Measurements from ENCODE around the gene FHAD1.
"Not testable (repeated sequence)": the region's sequence is repeated elsewhere in the genome, so short reads cannot be mapped to it uniquely, and the experiment has no call there.

FHAD1 gene

GRCh38 chr1:15276691-15277446 is 29.8 kb downstream of the FHAD1 start:
- DNase-seq (ENCODE audit: low spot score), result no peak

DNA sequence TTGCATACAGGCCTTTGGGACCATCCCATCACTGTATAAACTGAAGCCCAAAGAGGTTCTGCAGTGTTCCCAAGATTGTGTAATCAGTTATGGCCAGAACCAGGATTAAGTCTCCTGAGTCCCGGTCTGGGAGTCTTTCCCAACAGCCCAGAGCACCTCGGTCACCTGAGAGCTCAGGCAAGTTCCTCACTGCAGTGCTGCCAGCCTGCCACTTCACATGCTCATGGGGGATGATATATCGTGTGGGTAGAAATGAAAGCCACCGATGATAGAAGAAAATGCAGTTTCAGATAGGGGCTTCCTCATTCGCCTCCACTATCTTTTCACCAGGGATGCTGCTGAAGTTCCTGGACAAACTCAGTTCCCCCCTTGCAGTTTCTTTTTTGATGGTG is 30.4 kb downstream of the FHAD1 start:
- DNase-seq (ENCODE audit: low spot score), result no peak

- DNase-seq (ENCODE audit: low spot score), result no peak
Measured at GRCh38 chr1:15277933-15278332, 30.9 kb downstream of the FHAD1 start.

GRCh38 chr1:15279576-15280230 is 32.7 kb downstream of the FHAD1 start:
- no peak for DNase-seq (ENCODE audit: low spot score)

DNA sequence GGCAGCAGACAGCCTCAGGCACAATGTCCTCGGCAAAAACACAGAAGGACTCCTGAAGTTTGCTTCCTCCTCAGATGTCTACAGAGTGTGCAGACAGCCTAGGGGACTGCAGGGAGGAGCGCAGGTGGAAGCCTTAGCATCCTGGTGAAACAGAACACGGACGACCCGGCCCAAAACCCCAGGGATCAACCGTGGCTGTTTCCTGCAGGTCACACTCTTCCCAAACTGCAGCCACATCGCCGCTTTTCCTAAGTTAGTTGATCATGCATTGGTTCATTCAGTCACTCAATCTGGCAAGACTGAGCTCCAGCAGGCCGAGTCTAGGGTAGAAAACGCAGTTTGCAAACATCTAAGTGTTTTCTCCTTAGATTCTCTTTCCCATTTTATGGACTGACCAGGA is 33.4 kb downstream of the FHAD1 start:
- DNase-seq (ENCODE audit: low spot score), result no peak

DNA sequence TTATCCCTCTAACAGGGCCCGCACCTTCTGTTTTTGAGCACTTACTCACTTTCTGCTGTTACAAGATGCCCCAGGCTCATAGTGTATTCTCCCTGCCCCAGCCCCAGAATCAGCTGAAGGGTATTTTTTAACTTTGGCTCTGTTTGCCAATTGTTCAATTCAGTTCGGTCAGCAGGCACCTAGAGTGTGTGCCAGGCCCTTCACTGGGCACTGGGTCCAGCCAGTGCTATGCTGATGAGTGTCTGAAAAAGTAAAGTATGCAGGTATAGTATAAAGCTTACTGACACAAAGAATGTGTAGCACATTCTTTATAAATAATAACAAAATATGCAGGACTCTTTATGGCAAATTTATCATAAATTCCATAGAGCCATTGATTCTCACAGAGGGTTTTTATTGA is 35.0 kb downstream of the FHAD1 start:
- no peak for DNase-seq (ENCODE audit: low spot score)

DNA sequence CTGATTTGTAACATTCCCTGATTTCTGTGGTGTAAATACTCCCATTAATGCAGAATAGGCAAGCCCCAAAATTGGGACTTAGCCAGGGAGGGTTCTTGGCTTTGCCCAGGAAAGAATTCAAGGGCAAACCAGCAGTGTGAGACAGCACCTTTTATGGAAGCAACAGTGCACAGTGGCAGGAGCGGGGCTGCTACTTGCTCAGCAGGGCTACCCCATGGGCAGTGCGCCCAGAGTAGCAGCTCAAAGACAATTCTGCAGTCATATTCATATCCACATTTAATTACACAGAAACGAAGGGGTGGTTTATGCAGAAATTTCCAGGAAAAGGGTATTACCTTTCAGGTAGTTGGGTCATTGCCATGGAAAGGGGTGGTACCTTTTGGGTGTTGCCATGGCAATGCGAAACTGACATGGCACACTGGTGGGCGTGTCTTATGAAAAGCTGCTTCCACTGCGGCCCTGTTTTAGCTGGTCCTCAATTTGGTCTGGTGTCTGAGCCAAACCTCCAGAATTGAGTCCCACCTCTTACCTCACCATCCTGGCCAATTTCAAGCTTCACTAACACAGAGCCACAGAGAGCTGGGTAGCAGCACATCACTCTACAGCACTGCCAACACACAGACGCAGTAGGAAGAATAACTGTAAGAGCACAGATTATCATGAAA is 35.9 kb downstream of the FHAD1 start:
- no peak for DNase-seq (ENCODE audit: low spot score)

DNA sequence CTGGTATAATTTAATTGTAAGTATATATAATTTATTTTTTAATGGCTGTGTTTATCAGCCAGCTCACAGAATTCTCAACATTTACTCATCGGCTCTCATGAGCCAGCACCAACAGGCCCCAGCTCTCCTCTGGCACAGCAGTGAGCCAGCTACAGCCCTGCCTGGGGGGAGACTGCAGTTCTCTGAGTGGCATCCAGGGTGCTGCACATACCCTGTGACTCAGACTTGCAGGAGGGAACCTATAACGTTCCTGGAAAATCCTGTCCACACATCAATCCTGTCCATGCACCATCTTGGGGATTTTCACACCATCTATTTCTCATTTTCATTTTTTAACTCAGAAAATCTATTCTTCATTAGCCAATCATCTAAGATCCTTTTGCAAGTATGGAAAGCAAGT is 36.5 kb downstream of the FHAD1 start:
- peak; percentile 57 for DNase-seq (ENCODE audit: low spot score)

DNA sequence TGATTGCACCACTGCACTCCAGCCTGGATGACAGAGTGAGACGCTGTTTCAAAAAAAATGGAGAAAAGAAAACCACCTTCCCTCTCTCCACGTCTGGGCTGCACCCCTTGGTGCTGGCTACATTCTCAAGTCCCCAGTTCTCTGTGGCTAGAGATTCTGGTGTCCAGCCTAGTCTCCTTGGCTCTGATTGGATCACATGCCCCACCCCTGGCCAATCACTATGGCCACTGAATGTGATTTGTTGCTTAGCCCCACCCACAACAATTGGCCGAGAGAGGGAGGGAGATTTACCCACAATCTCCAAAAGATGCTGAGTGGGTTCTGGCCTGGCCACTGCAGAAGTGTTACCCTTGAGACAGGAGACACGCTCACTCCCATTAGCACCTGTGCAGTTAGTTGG is 39.4 kb downstream of the FHAD1 start:
- DNase-seq (ENCODE audit: low spot score), result no peak

DNA sequence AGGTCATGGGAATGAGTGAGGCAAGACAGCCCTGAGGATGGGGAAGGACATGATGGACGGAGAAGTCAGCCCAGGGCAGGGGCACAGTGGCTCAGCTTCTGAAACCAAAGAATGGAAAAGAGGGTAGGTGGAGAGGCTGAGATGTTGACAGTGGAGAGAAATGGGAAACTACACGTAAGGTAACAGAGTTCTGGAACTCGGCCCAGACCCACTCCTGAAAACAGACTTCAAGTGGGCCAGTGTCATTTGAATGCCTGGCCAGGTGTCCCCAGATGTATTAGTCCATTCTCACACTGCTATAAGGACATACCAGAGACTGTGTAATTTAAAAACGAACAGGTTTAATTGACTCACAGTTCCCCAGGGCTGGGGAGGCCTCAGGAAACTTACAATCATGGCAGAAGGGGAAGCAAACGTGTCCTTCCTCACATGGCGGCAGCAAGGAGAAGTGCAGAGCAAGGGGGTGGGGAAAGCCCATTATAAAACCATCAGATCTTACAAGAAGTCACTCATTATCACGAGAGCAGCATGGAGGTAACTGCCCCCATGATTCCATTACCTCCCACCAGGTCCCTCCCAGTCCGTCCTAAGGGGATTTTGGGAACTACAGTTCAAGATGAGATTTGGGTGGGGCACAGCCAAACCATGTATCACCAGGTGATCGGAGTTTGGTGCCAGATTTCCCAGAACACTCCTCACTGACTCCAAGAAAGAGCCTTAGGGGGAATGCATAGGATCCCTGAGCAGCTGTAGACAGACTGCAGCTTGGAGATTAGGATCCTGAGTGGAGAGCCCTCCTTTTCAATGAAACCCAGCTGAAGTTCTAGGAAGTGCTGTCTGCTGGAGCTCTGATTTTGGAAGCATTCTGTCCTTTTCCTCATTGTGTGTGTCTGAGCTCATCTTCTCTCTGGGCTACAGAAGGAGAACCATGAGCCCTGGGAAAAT is 40.3 kb downstream of the FHAD1 start:
- no peak for DNase-seq (ENCODE audit: low spot score)

DNA sequence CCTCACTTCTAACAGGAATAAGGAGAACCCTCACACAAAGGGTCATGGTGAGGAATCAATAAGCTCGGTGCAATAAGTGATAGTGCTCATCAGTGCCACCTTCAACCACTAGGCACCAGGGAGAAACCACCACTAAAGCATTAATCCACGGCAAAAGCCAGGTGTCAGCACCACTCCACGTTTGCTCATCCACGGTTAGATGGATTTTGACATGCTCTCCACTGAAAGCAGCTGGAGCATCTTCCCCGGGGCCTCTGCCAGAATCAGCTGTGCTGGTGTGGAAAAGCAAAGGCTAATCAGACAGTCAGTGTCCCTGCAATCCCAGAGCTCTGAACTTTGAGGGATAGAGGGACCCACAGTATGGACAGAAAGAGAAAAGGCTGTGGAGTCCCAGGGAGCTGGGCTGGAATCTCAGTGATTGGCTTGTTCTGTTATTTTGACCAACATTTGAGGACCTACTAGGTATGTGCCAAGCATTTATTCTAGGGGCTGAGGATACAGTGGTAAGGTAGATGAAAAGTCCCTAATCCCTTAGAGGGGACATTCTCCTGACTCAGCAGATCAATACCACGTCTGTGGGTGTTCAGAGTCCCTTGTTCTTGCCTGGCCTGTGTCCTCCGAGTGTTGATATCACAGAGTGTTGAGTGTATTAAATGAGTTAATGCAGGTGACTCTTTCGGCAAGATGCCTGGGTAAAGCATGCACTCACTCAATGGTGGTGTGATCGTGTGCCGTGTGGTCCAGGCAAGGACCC is 41.3 kb downstream of the FHAD1 start:
- DNase-seq (ENCODE audit: low spot score), result no peak

DNA sequence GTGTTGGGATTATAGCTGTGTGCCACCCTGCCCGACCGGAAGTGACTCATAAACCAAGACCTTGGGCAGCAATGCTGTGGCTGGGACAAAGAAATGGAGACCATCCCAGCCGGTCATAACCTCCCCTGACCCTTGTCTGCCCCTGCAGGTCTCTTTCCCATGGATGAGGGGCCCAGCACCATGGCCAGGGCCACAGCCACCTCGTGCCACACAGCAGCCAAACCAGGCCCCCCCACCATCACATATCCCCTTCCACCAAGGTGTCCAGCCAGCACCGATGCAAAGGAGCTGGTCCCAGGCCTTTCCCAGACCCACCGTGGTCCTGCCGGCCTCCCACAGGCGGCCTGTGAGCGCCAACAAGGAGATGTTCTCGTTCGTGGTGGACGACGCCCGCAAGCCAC is 42.2 kb downstream of the FHAD1 start:
- no peak for DNase-seq (ENCODE audit: low spot score)

- peak; percentile 30 for DNase-seq (ENCODE audit: low spot score)
Measured at GRCh38 chr1:15290382-15290781, 43.4 kb downstream of the FHAD1 start.

DNA sequence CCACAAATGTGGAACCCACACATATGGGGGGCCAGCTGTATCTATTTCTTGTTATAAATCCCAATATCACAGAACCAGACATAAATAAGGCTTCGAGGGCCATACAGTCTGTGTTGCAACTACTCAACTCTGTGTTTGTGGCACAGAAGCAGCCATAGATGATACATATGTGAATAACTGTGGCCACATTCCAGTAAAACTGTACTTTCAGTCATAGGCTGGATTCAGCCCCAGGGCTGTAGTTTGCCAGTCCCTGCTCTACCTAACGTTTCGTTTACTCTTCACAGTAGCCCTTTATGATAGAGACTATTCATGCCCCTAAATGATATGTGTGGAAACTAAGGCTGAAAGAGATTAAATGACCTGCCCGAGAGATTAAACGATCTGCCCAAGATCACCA is 48.7 kb downstream of the FHAD1 start:
- DNase-seq (ENCODE audit: low spot score), result no peak

GRCh38 chr1:15296585-15297321 is 49.7 kb downstream of the FHAD1 start:
- no peak for DNase-seq (ENCODE audit: low spot score)

DNA sequence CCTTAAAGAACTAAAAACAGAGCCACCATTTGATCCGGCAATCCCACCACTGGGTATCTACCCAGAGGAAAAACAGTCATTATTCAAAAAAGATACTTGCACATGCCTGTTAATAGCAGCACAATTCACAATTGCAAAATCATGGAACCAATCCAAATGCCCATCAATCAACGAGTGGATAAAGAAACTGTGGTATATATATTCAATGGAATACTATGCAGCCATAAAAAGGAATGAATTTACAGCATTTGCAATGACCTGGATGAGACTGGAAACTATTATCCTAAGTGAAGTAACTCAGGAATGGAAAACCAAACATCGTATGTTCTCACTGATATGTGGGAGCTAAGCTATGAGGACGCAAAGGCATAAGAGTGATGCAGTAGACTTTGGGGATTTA is 51.0 kb downstream of the FHAD1 start:
- DNase-seq (ENCODE audit: low spot score), result not testable (repeated sequence)

GRCh38 chr1:15299179-15299578 is 52.2 kb downstream of the FHAD1 start:
- DNase-seq (ENCODE audit: low spot score), result no peak

- no peak for DNase-seq (ENCODE audit: low spot score)
Measured at GRCh38 chr1:15299806-15300205, 52.8 kb downstream of the FHAD1 start.

- no peak for DNase-seq (ENCODE audit: low spot score)
Measured at GRCh38 chr1:15303935-15304334, 56.9 kb downstream of the FHAD1 start.

GRCh38 chr1:15304708-15305467 is 57.9 kb downstream of the FHAD1 start:
- peak; percentile 47 for DNase-seq (ENCODE audit: low spot score)
